ENCODE measurements around the gene CHERP.
A peak's percentile ranks its signal among the peaks of the same experiment; 100 is the strongest.
"Not testable (repeated sequence)": the region's sequence is repeated elsewhere in the genome, so short reads cannot be mapped to it uniquely, and the experiment has no call there.

Gene CHERP

DNA sequence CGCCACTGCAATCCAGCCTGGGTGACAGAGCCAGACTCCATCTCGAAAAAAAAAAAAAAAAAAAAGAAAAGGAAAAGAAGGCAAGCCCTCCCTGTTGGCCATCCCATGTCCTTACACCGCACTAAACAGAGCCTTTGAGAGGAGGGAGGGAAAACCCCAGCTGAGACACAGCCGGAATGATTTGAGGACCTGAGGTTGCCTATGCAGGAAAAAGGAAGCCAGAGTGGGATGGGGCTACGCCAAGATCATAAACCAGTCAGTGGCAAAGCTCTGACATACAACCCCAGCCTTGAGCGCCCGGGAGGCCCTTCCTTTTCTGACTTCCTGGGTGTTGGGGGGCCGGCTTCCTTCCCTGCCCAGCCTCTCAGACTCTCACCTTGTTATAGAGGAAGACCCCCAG, 12.5 kb upstream of the CHERP start:
- DNase-seq, result no peak
- no peaks in the 10 kb centered on the region for H3K27me3 Mint-ChIP-seq (ENCODE audit: low read depth, poor library complexity)
- no peak overlapping the region for H3K4me3 Mint-ChIP-seq
- H3K36me3 Mint-ChIP-seq (ENCODE audit: low read depth), result peaks cover 41% of the 10 kb centered on the region
- peaks cover 4% of the 10 kb centered on the region for H3K4me1 Mint-ChIP-seq
- H3K9me3 Mint-ChIP-seq, result no peaks in the 10 kb centered on the region
- TF ChIP-seq, protein P1, sequence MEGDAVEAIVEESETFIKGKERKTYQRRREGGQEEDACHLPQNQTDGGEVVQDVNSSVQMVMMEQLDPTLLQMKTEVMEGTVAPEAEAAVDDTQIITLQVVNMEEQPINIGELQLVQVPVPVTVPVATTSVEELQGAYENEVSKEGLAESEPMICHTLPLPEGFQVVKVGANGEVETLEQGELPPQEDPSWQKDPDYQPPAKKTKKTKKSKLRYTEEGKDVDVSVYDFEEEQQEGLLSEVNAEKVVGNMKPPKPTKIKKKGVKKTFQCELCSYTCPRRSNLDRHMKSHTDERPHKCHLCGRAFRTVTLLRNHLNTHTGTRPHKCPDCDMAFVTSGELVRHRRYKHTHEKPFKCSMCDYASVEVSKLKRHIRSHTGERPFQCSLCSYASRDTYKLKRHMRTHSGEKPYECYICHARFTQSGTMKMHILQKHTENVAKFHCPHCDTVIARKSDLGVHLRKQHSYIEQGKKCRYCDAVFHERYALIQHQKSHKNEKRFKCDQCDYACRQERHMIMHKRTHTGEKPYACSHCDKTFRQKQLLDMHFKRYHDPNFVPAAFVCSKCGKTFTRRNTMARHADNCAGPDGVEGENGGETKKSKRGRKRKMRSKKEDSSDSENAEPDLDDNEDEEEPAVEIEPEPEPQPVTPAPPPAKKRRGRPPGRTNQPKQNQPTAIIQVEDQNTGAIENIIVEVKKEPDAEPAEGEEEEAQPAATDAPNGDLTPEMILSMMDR (IDR thresholded peaks at IDR 0.05), result no peak
- no peak overlapping the region for H3K27ac Mint-ChIP-seq

DNA sequence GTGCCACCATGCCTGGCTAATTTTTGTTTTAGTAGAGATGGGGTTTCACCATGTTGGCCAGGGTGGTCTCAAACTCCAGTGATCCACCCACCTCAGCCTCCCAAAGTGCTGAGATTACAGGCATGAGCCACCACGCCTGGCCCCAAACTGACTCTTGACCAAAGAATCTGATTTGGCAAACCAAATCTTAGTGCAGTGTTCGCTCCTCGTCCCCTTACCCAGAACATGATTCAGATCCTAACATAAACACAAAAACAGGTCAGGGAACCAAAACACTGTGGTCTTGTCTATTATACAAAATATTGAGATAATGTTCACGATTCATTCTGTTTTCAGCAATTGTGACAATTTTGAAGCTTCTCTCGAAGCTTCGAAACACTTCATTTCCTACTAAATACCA, 9.7 kb upstream of the CHERP start:
- not testable (repeated sequence) for H3K4me1 Mint-ChIP-seq; H3K27me3 Mint-ChIP-seq (ENCODE audit: low read depth, poor library complexity); H3K4me3 Mint-ChIP-seq; H3K27ac Mint-ChIP-seq; DNase-seq; H3K9me3 Mint-ChIP-seq
- H3K36me3 Mint-ChIP-seq (ENCODE audit: low read depth), result peaks cover 26% of the 10 kb centered on the region

DNA sequence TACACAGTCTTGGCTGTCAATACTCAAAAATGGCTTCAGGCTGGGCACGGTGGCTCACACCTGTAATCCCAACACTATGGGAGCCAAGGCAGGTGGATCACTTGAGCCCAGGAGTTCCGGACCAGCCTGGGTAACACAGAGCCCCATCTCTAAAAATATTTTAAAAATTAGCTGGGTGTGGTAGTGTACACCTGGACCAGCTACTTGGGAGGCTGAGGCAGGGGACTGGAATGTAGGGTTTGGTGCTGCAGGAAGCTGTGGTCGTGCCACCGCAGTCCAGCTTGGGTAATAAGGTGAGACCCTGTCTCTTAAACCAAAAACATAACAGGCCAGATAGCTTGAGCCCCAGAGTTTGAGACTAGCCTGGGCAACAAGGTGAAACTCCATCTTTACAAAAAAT, 6.7 kb upstream of the CHERP start:
- TF ChIP-seq, protein P1 (IDR thresholded peaks at IDR 0.05), result no peak
- Mint-ChIP-seq H3K27ac (no peak overlapping the region), H3K4me3 (no peak overlapping the region), H3K9me3 (no peaks in the 10 kb centered on the region), H3K4me1 (peaks cover 11% of the 10 kb centered on the region), H3K27me3 (ENCODE audit: low read depth, poor library complexity) (no peaks in the 10 kb centered on the region), H3K36me3 (ENCODE audit: low read depth) (peaks cover 20% of the 10 kb centered on the region)
- DNase-seq, result no peak

DNA sequence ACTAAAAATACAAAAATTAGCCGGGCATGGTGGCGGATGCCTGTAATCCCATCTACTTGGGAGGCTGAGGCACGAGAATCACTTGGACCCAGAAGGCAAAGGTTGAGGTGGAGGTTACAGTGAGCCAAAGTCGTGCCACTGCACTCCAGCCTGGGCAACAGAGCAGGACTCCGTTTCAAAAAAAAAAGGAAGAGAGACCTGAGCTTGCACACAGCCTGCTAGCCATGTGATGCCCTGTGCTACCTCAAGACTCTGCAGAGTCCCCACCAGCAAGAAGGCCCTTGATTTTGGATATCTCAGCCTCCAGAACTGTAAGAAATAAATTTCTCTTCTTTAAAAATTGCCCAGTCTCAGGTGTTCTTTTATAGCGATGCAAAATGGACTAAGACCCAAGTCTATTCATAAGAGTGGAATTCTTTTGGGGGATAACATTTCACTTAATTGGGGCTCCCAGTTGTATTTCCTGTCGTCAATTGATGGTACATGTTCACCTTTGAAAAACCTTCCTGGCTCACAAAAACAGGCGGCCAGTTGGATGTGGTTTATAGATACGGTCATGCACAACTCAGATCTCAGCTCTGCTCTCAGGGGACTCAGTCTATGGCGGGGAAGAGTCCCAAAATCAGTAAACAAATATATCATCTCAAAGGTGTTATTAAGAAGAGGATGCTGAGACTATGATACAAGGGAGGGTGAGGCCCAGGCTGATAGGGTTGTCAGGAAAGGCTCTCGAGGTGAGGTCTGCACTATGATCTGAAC, 2.4 kb upstream of the CHERP start:
- TF ChIP-seq, protein P1 (IDR thresholded peaks at IDR 0.05), result no peak
- H3K27me3 Mint-ChIP-seq (ENCODE audit: low read depth, poor library complexity), result no peaks in the 10 kb centered on the region
- DNase-seq, result no peak
- peak overlapping the region; percentile 60 for H3K4me3 Mint-ChIP-seq
- H3K36me3 Mint-ChIP-seq (ENCODE audit: low read depth), result peaks cover 22% of the 10 kb centered on the region
- H3K27ac Mint-ChIP-seq, result peak overlapping the region; percentile 37
- H3K4me1 Mint-ChIP-seq, result peaks cover 29% of the 10 kb centered on the region
- no peaks in the 10 kb centered on the region for H3K9me3 Mint-ChIP-seq

DNA sequence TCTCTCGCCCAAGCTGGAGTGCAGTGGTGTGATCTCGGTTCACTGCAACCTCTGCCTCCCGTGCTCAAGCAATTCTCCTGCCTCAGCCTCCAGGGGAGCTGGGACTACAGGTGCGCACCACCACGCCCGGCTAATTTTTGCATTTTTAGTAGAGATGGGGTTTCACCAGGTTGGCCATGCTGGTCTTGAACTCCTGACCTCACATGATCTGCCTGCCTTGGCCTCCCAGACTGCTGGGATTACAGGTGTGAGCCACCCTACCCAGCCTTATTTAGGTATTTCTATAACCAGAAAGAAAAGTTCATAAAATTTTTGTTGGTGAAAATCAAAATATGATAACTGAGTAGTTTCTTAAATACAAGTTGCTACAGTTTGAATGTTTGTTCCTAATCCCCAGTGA, 1.5 kb upstream of the CHERP start:
- not testable (repeated sequence) for H3K27me3 Mint-ChIP-seq (ENCODE audit: low read depth, poor library complexity); DNase-seq; H3K9me3 Mint-ChIP-seq; H3K27ac Mint-ChIP-seq
- H3K4me1 Mint-ChIP-seq, result peaks cover 33% of the 10 kb centered on the region
- peak overlapping the region; percentile 92 for H3K4me3 Mint-ChIP-seq
- H3K36me3 Mint-ChIP-seq (ENCODE audit: low read depth), result peaks cover 31% of the 10 kb centered on the region

DNA sequence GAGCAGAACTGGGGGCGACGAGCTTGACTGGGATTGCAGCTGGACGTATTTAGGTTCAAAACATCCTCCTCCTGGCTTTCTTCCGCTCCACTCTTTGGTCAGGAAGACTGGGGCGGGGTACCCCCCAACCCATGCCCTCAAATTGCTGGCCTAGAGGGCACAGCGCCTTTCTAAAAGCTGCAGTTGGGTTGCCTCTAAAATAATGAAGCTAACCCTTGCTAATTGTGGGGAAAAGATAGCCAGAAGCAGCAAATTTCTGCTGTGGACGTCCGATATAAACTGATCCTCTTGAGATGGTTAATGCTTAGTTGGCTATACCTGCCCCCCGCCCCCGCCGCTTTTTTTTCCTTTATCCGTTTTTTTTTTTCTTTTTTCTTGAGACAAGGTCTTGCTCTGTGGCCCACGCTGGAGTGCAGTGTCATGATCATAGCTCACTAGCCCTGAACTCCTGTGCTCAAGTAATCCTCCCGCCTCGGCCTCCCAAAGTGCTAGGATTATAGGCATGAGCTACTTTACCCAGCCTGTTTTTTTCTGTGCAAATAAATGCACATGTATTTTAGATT, 754 bp upstream of the CHERP start:
- peak overlapping the region; percentile 92 for H3K4me3 Mint-ChIP-seq
- H3K27me3 Mint-ChIP-seq (ENCODE audit: low read depth, poor library complexity), result no peaks in the 10 kb centered on the region
- peaks cover 39% of the 10 kb centered on the region for H3K4me1 Mint-ChIP-seq
- H3K9me3 Mint-ChIP-seq, result no peaks in the 10 kb centered on the region
- peak overlapping the region; percentile 59 for H3K27ac Mint-ChIP-seq
- TF ChIP-seq, protein P1 (IDR thresholded peaks at IDR 0.05), result no peak
- H3K36me3 Mint-ChIP-seq (ENCODE audit: low read depth), result peaks cover 38% of the 10 kb centered on the region
- DNase-seq, result no peak

DNA sequence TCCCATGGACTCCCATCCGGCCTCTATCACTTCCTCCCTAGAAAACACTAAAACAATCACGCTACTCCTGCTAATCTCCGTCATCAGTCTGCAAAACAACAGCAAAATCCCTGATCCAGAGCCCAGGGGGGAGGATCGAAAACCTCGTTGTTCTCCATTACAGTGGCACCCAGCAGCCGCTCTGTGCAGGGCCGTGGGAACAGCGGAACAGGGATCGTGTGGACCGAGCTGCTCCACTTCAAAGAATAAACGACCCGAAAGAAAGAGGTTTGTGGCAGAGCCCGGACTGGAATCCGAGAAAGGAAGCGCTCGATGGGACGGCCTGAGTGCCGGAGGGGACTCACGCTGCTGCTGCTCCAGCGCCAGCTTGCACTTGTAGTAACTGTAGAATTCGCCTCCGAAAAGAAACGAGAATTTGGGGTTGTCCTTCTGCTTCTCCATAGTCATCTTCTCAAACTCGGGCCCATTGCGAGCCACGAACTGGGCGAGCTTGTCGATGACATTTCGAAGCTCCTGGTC, 652 bp downstream of the CHERP start:
- DNase-seq, result peak; percentile 31
- no peaks in the 10 kb centered on the region for H3K9me3 Mint-ChIP-seq

More for the DNA sequence above, 652 bp downstream of the CHERP start:
- TF ChIP-seq, protein P1 (IDR thresholded peaks at IDR 0.05), result no peak
- Mint-ChIP-seq H3K27me3 (ENCODE audit: low read depth, poor library complexity) (no peaks in the 10 kb centered on the region), H3K36me3 (ENCODE audit: low read depth) (peaks cover 49% of the 10 kb centered on the region), H3K4me1 (peaks cover 39% of the 10 kb centered on the region), H3K4me3 (peak overlapping the region; percentile 92), H3K27ac (peak overlapping the region; percentile 85)

Measured in nephron progenitor cell (in vitro differentiated cells).